GM23338 (cell line): ENCODE results near the gene YPEL2. TPM values are rescaled to one million over a fixed set of nuclear protein-coding genes. Genes with fewer than 3 reads are reported as not detected.

Source experiments
- ATAC-seq: fragments of 200-7000 bp; cut with Tn5 transposase; 3 replicates; pipeline ENCODE4 v1.9.1; 2020
- DNase-seq: peaks from one replicate; pipeline ENCODE4 v3.0.0-alpha.2; 2015; ENCODE audit warnings: low spot score
- H2AFZ ChIP-seq: fragments of 200-600 bp; sonication (generic); 2 replicates; pipeline ENCODE4 v1.8.0; 2016; ENCODE audit warnings: antibody characterized with exemption, mild to moderate bottlenecking, moderate library complexity
- H3F3A ChIP-seq: fragments of 200-600 bp; sonication (generic); replicated peaks from 2 replicates; pipeline ENCODE4 v1.8.0; 2017; ENCODE audit warnings: antibody characterized with exemption, mixed run types, low read depth
- H3K27ac ChIP-seq: fragments of 200-600 bp; sonication (generic); 2 replicates; pipeline ENCODE4 v1.6.1; 2016; ENCODE audit warnings: low read depth
- H3K27me3 ChIP-seq: fragments of 200-600 bp; sonication (generic); 2 replicates; pipeline ENCODE4 v1.8.0; 2016; ENCODE audit warnings: mild to moderate bottlenecking, mixed run types, moderate library complexity; ENCODE audit not compliant: insufficient read depth
- H3K36me3 ChIP-seq: fragments of 200-600 bp; sonication (generic); 2 replicates; pipeline ENCODE4 v1.8.0; 2016; ENCODE audit warnings: mild to moderate bottlenecking; ENCODE audit not compliant: insufficient read depth
- H3K4me1 ChIP-seq: fragments of 200-600 bp; sonication (generic); 2 replicates; pipeline ENCODE4 v1.8.0; 2016; ENCODE audit warnings: mild to moderate bottlenecking, moderate library complexity; ENCODE audit not compliant: insufficient read depth
- H3K4me2 ChIP-seq: fragments of 200-600 bp; sonication (generic); 2 replicates; pipeline ENCODE4 v1.7.1; 2017; ENCODE audit warnings: mixed run types
- H3K4me3 ChIP-seq: fragments of 200-600 bp; sonication (generic); 2 replicates; pipeline ENCODE4 v1.6.1; 2016; ENCODE audit warnings: mixed run types
- H3K79me2 ChIP-seq: fragments of 200-600 bp; sonication (generic); replicated peaks from 2 replicates; pipeline ENCODE4 v1.8.0; 2017; ENCODE audit warnings: mild to moderate bottlenecking; ENCODE audit not compliant: insufficient read depth
- H3K9me2 ChIP-seq: fragments of 200-600 bp; sonication (generic); 2 replicates; pipeline ENCODE4 v1.8.0; 2017; ENCODE audit not compliant: insufficient read depth
- H4K20me1 ChIP-seq: fragments of 200-600 bp; sonication (generic); replicated peaks from 2 replicates; pipeline ENCODE4 v1.8.0; 2017; ENCODE audit warnings: mild to moderate bottlenecking; ENCODE audit not compliant: insufficient read depth
- H3K27ac Mint-ChIP-seq: 2 replicates; pipeline ENCODE4 v1.8.0; 2020; ENCODE audit warnings: inconsistent platforms, mild to moderate bottlenecking, moderate library complexity, mixed read lengths
- H3K27me3 Mint-ChIP-seq: 3 replicates; pipeline ENCODE4 v1.8.0; 2022; ENCODE audit warnings: low read depth, mild to moderate bottlenecking, moderate library complexity, mixed read lengths, inconsistent platforms; ENCODE audit not compliant: insufficient read depth, poor library complexity
- H3K36me3 Mint-ChIP-seq: 3 replicates; pipeline ENCODE4 v1.8.0; 2021; ENCODE audit warnings: low read depth, mild to moderate bottlenecking, inconsistent platforms, moderate library complexity, mixed read lengths
- H3K4me1 Mint-ChIP-seq: 3 replicates; pipeline ENCODE4 v1.8.0; 2020; ENCODE audit warnings: mild to moderate bottlenecking, inconsistent platforms, mixed read lengths
- H3K4me3 Mint-ChIP-seq: 3 replicates; pipeline ENCODE4 v1.8.0; 2021; ENCODE audit warnings: moderate library complexity, mild to moderate bottlenecking, inconsistent platforms, mixed read lengths
- H3K9me3 Mint-ChIP-seq: 3 replicates; pipeline ENCODE4 v1.8.0; 2020; ENCODE audit warnings: moderate library complexity, mild to moderate bottlenecking, inconsistent platforms, mixed read lengths
- CREB1 ChIP-seq: fragments of 250-450 bp; sonication (Bioruptor Pico); IDR thresholded peaks from 2 replicates; pipeline ENCODE4 v1.5.0; 2020; ENCODE audit warnings: low read depth, mild to moderate bottlenecking, moderate library complexity
- EZH2 ChIP-seq: fragments of 200-600 bp; sonication (generic); IDR thresholded peaks from one replicate; pipeline ENCODE4 v1.8.0; 2017; ENCODE audit warnings: antibody characterized with exemption, mild to moderate bottlenecking, low read depth; ENCODE audit not compliant: unreplicated experiment
- EZH2phosphoT487 ChIP-seq: fragments of 200-600 bp; sonication (generic); IDR thresholded peaks from one replicate; pipeline ENCODE4 v1.8.1; 2018; ENCODE audit warnings: antibody characterized with exemption; ENCODE audit not compliant: unreplicated experiment
- JUNB ChIP-seq: IDR thresholded peaks from one replicate; pipeline ENCODE4 v1.6.1; 2016; ENCODE audit warnings: antibody characterized with exemption; ENCODE audit not compliant: unreplicated experiment
- NANOG ChIP-seq: IDR thresholded peaks from 2 replicates; pipeline ENCODE4 v1.6.1; 2016; ENCODE audit warnings: antibody characterized with exemption, borderline replicate concordance
- POLR2AphosphoS5 ChIP-seq: IDR thresholded peaks from 2 replicates; pipeline ENCODE4 v1.6.1; 2016; ENCODE audit warnings: antibody characterized with exemption, low read depth
- STAT1 ChIP-seq: IDR thresholded peaks from one replicate; pipeline ENCODE4 v1.6.1; 2016; ENCODE audit warnings: antibody characterized with exemption; ENCODE audit not compliant: unreplicated experiment
- ZNF114 ChIP-seq: fragments of 250-450 bp; sonication (Bioruptor Pico); IDR thresholded peaks from 2 replicates; pipeline ENCODE4 v1.5.0; 2020; ENCODE audit warnings: mild to moderate bottlenecking, moderate library complexity
- ZNF331 ChIP-seq: fragments of 250-450 bp; sonication (Bioruptor Pico); IDR thresholded peaks from 2 replicates; pipeline ENCODE4 v1.5.0; 2020; ENCODE audit warnings: low read depth, mild to moderate bottlenecking, moderate library complexity
- polyA plus RNA-seq: library from polyadenylated mRNA; unstranded; fragments of >200 nt; fragmentation: Nextera tagmentation; extraction: Ambion mirVana; gene quantifications from 2 replicates; pipeline ENCODE4 v1.2.1, GENCODE V29; 2016
- total RNA-seq: library from RNA; depleted of rRNA; stranded (reverse); fragments of >200 nt; shearing (Covaris generic); gene quantifications from 2 replicates; pipeline ENCODE4 v1.2.3, GENCODE V29; 2014
- TF ChIP-seq, protein P1 (sequence below): IDR thresholded peaks from one replicate; pipeline ENCODE4 v1.6.1; 2018; ENCODE audit warnings: antibody characterized with exemption; ENCODE audit not compliant: unreplicated experiment
- TF ChIP-seq, protein P2 (sequence below), 2 experiments: fragments of 200-600 bp in 1 of 2; sonication (generic) in 1 of 2; conservative IDR thresholded peaks; 2 replicates each; pipeline versions ENCODE4 v1.5.1 to v1.6.1; 2016 to 2017; ENCODE audit warnings: antibody characterized with exemption in 2 of 2, low read depth in 2 of 2, mild to moderate bottlenecking in 2 of 2, moderate library complexity in 1 of 2
- TF ChIP-seq, protein P3 (sequence below): fragments of 250-450 bp; sonication (Bioruptor Pico); IDR thresholded peaks from 2 replicates; pipeline ENCODE4 v1.5.0; 2020; ENCODE audit warnings: mild to moderate bottlenecking, moderate library complexity
- TF ChIP-seq, protein P4 (sequence below): IDR thresholded peaks from 2 replicates; pipeline ENCODE4 v1.6.1; 2016; ENCODE audit warnings: antibody characterized with exemption

Gene YPEL2
- total and polyA plus RNA-seq, 2 experiments from 2014 or later, result 4.1 to 5.2 TPM

DNA sequence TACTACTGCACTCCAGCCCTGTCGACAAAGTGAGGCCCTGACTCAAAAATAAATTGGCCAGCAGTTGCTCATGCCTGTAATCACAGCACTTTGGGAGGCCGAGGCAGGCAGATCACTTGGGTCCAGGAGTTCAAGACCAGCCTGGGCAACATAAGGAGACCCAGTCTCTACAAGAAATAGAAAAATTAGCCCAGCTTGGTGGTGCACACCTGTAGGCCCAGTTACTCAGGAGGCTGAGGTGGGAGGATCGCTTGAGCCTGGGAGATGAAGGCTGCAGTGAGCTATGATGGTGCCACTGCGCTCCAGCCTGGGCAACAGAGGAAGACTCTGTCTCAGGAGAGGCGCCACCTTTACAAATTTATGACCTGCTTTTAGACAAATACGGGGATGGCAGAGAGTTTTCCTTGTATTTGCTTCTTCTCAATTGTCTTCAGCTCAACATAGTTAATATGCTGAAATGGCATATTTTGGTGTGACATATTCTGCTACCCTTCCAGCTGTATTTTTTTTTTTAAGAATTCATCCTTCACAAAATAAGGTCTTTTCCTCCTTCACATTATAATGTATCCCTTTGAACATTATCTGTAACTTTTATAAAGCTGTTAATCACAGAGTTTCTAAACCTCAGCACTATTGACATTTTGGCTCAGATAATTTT, 21.1 kb upstream of the YPEL2 start:
- Histone ChIP-seq H2AFZ (no peak overlapping the region), H3K79me2 (no peaks in the 10 kb centered on the region), H3K27ac (no peak overlapping the region), H3K9me2 (no peaks in the 10 kb centered on the region), H3K27me3 (no peaks in the 10 kb centered on the region), H3K4me1 (no peaks in the 10 kb centered on the region), H4K20me1 (no peaks in the 10 kb centered on the region), H3K36me3 (no peaks in the 10 kb centered on the region), H3F3A (no peaks in the 10 kb centered on the region), H3K4me2 (no peak overlapping the region), H3K4me3 (no peak overlapping the region)
- DNase-seq (no peak), ATAC-seq (no peak)
- Mint-ChIP-seq H3K27ac (no peak overlapping the region), H3K9me3 (no peaks in the 10 kb centered on the region), H3K4me3 (no peak overlapping the region), H3K4me1 (no peaks in the 10 kb centered on the region), H3K27me3 (peaks cover 4% of the 10 kb centered on the region), H3K36me3 (no peaks in the 10 kb centered on the region)
- TF ChIP-seq ZNF114 (CRISPR knock-in tag) (no peak), EZH2phosphoT487 (no peak), STAT1 (no peak), CREB1 (CRISPR knock-in tag) (no peak), JUNB (no peak), ZNF331 (CRISPR knock-in tag) (no peak), POLR2AphosphoS5 (no peak), NANOG (no peak), EZH2 (no peak)
- TF ChIP-seq, protein P1, sequence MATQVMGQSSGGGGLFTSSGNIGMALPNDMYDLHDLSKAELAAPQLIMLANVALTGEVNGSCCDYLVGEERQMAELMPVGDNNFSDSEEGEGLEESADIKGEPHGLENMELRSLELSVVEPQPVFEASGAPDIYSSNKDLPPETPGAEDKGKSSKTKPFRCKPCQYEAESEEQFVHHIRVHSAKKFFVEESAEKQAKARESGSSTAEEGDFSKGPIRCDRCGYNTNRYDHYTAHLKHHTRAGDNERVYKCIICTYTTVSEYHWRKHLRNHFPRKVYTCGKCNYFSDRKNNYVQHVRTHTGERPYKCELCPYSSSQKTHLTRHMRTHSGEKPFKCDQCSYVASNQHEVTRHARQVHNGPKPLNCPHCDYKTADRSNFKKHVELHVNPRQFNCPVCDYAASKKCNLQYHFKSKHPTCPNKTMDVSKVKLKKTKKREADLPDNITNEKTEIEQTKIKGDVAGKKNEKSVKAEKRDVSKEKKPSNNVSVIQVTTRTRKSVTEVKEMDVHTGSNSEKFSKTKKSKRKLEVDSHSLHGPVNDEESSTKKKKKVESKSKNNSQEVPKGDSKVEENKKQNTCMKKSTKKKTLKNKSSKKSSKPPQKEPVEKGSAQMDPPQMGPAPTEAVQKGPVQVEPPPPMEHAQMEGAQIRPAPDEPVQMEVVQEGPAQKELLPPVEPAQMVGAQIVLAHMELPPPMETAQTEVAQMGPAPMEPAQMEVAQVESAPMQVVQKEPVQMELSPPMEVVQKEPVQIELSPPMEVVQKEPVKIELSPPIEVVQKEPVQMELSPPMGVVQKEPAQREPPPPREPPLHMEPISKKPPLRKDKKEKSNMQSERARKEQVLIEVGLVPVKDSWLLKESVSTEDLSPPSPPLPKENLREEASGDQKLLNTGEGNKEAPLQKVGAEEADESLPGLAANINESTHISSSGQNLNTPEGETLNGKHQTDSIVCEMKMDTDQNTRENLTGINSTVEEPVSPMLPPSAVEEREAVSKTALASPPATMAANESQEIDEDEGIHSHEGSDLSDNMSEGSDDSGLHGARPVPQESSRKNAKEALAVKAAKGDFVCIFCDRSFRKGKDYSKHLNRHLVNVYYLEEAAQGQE, result no peak
- TF ChIP-seq, protein P2, sequence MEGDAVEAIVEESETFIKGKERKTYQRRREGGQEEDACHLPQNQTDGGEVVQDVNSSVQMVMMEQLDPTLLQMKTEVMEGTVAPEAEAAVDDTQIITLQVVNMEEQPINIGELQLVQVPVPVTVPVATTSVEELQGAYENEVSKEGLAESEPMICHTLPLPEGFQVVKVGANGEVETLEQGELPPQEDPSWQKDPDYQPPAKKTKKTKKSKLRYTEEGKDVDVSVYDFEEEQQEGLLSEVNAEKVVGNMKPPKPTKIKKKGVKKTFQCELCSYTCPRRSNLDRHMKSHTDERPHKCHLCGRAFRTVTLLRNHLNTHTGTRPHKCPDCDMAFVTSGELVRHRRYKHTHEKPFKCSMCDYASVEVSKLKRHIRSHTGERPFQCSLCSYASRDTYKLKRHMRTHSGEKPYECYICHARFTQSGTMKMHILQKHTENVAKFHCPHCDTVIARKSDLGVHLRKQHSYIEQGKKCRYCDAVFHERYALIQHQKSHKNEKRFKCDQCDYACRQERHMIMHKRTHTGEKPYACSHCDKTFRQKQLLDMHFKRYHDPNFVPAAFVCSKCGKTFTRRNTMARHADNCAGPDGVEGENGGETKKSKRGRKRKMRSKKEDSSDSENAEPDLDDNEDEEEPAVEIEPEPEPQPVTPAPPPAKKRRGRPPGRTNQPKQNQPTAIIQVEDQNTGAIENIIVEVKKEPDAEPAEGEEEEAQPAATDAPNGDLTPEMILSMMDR (conservative IDR thresholded peaks at IDR 0.05; ENCODE audit: low read depth in 2 of 2), result no peak
- TF ChIP-seq, protein P3, sequence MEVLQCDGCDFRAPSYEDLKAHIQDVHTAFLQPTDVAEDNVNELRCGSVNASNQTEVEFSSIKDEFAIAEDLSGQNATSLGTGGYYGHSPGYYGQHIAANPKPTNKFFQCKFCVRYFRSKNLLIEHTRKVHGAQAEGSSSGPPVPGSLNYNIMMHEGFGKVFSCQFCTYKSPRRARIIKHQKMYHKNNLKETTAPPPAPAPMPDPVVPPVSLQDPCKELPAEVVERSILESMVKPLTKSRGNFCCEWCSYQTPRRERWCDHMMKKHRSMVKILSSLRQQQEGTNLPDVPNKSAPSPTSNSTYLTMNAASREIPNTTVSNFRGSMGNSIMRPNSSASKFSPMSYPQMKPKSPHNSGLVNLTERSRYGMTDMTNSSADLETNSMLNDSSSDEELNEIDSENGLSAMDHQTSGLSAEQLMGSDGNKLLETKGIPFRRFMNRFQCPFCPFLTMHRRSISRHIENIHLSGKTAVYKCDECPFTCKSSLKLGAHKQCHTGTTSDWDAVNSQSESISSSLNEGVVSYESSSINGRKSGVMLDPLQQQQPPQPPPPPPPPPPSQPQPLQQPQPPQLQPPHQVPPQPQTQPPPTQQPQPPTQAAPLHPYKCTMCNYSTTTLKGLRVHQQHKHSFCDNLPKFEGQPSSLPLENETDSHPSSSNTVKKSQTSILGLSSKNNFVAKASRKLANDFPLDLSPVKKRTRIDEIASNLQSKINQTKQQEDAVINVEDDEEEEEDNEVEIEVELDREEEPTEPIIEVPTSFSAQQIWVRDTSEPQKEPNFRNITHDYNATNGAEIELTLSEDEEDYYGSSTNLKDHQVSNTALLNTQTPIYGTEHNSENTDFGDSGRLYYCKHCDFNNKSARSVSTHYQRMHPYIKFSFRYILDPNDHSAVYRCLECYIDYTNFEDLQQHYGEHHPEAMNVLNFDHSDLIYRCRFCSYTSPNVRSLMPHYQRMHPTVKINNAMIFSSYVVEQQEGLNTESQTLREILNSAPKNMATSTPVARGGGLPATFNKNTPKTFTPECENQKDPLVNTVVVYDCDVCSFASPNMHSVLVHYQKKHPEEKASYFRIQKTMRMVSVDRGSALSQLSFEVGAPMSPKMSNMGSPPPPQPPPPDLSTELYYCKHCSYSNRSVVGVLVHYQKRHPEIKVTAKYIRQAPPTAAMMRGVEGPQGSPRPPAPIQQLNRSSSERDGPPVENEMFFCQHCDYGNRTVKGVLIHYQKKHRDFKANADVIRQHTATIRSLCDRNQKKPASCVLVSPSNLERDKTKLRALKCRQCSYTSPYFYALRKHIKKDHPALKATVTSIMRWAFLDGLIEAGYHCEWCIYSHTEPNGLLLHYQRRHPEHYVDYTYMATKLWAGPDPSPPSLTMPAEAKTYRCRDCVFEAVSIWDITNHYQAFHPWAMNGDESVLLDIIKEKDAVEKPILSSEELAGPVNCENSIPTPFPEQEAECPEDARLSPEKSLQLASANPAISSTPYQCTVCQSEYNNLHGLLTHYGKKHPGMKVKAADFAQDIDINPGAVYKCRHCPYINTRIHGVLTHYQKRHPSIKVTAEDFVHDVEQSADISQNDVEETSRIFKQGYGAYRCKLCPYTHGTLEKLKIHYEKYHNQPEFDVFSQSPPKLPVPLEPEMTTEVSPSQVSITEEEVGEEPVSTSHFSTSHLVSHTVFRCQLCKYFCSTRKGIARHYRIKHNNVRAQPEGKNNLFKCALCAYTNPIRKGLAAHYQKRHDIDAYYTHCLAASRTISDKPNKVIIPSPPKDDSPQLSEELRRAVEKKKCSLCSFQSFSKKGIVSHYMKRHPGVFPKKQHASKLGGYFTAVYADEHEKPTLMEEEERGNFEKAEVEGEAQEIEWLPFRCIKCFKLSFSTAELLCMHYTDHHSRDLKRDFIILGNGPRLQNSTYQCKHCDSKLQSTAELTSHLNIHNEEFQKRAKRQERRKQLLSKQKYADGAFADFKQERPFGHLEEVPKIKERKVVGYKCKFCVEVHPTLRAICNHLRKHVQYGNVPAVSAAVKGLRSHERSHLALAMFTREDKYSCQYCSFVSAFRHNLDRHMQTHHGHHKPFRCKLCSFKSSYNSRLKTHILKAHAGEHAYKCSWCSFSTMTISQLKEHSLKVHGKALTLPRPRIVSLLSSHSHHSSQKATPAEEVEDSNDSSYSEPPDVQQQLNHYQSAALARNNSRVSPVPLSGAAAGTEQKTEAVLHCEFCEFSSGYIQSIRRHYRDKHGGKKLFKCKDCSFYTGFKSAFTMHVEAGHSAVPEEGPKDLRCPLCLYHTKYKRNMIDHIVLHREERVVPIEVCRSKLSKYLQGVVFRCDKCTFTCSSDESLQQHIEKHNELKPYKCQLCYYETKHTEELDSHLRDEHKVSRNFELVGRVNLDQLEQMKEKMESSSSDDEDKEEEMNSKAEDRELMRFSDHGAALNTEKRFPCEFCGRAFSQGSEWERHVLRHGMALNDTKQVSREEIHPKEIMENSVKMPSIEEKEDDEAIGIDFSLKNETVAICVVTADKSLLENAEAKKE (CRISPR knock-in tag), result no peak
- TF ChIP-seq, protein P4, sequence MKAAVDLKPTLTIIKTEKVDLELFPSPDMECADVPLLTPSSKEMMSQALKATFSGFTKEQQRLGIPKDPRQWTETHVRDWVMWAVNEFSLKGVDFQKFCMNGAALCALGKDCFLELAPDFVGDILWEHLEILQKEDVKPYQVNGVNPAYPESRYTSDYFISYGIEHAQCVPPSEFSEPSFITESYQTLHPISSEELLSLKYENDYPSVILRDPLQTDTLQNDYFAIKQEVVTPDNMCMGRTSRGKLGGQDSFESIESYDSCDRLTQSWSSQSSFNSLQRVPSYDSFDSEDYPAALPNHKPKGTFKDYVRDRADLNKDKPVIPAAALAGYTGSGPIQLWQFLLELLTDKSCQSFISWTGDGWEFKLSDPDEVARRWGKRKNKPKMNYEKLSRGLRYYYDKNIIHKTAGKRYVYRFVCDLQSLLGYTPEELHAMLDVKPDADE, result no peak
